H9 (cell line): ENCODE data around the gene RERE. TPM values are rescaled to one million over a fixed set of nuclear protein-coding genes. Genes with fewer than 3 reads are reported as not detected.

ENCODE experiments used
- DNase-seq: peaks from one replicate; pipeline ENCODE4 v3.0.0-alpha.2; 2017
- H2AFZ ChIP-seq: one replicate; pipeline ENCODE4 v1.6.1; 2013; ENCODE audit warnings: mild to moderate bottlenecking, low read length, control low read depth, moderate library complexity
- H2AK5ac ChIP-seq: 2 replicates; pipeline ENCODE4 v1.6.1; 2013; ENCODE audit warnings: low read length, control low read depth, mixed read lengths; ENCODE audit not compliant: insufficient read length
- H2BK120ac ChIP-seq: one replicate; pipeline ENCODE4 v1.6.1; 2013; ENCODE audit warnings: low read depth, mild to moderate bottlenecking, low read length, control low read depth, inconsistent platforms; ENCODE audit not compliant: poor library complexity, severe bottlenecking
- H2BK12ac ChIP-seq: 2 replicates; pipeline ENCODE4 v1.6.1; 2013; ENCODE audit warnings: low read length, control low read depth, mixed read lengths, low read depth; ENCODE audit not compliant: insufficient read length
- H2BK15ac ChIP-seq: 2 replicates; pipeline ENCODE4 v1.6.1; 2013; ENCODE audit warnings: low read depth, low read length, control low read depth
- H2BK20ac ChIP-seq: one replicate; pipeline ENCODE4 v1.6.1; 2013; ENCODE audit warnings: low read depth, mild to moderate bottlenecking, low read length, control low read depth, inconsistent platforms; ENCODE audit not compliant: poor library complexity, severe bottlenecking
- H2BK5ac ChIP-seq: 2 replicates; pipeline ENCODE4 v1.6.1; 2013; ENCODE audit warnings: low read length, control low read depth, mixed read lengths; ENCODE audit not compliant: insufficient read length
- H3K14ac ChIP-seq: 2 replicates; pipeline ENCODE4 v1.6.1; 2013; ENCODE audit warnings: low read length, control low read depth; ENCODE audit not compliant: insufficient read depth
- H3K18ac ChIP-seq: 2 replicates; pipeline ENCODE4 v1.6.1; 2013; ENCODE audit warnings: low read depth, mild to moderate bottlenecking, mixed read lengths, low read length, control low read depth; ENCODE audit not compliant: insufficient read length
- H3K23ac ChIP-seq: 2 replicates; pipeline ENCODE4 v1.6.1; 2013; ENCODE audit warnings: low read length, control low read depth, mixed read lengths, low read depth; ENCODE audit not compliant: insufficient read length
- H3K23me2 ChIP-seq: 2 replicates; pipeline ENCODE4 v1.6.1; 2013; ENCODE audit warnings: low read depth, mild to moderate bottlenecking, mixed read lengths, low read length, control low read depth; ENCODE audit not compliant: insufficient read length, poor library complexity, severe bottlenecking
- H3K27ac ChIP-seq: 2 replicates; pipeline ENCODE4 v1.5.1; 2013; ENCODE audit warnings: low read length, control low read depth, mixed read lengths, low read depth; ENCODE audit not compliant: insufficient read length
- H3K27me3 ChIP-seq: 2 replicates; pipeline ENCODE4 v1.6.1; 2013; ENCODE audit warnings: low read length, control low read depth, inconsistent platforms; ENCODE audit not compliant: insufficient read depth
- H3K4ac ChIP-seq: 2 replicates; pipeline ENCODE4 v1.6.1; 2013; ENCODE audit warnings: low read depth, mild to moderate bottlenecking, control low read depth, inconsistent platforms, low read length, moderate library complexity
- H3K4me1 ChIP-seq: 2 replicates; pipeline ENCODE4 v1.6.1; 2013; ENCODE audit warnings: low read length, control low read depth, inconsistent platforms; ENCODE audit not compliant: insufficient read depth
- H3K4me2 ChIP-seq: 2 replicates; pipeline ENCODE4 v1.6.1; 2013; ENCODE audit warnings: low read length, control low read depth, mixed read lengths; ENCODE audit not compliant: insufficient read length, insufficient read depth
- H3K56ac ChIP-seq: 2 replicates; pipeline ENCODE4 v1.6.1; 2013; ENCODE audit warnings: low read depth, mild to moderate bottlenecking, mixed read lengths, low read length, control low read depth; ENCODE audit not compliant: insufficient read length
- H3K79me1 ChIP-seq: 2 replicates; pipeline ENCODE4 v1.6.1; 2013; ENCODE audit warnings: low read depth, mild to moderate bottlenecking, moderate library complexity, low read length, control low read depth, inconsistent platforms; ENCODE audit not compliant: insufficient read depth, poor library complexity, severe bottlenecking
- H3K79me2 ChIP-seq: 2 replicates; pipeline ENCODE4 v1.6.1; 2013; ENCODE audit warnings: low read length, control low read depth, inconsistent platforms; ENCODE audit not compliant: insufficient read depth
- H3K9ac ChIP-seq: 2 replicates; pipeline ENCODE4 v1.6.1; 2013; ENCODE audit warnings: low read length, control low read depth, mixed read lengths; ENCODE audit not compliant: insufficient read length; ENCODE audit errors: extremely low read depth
- H3K9me3 ChIP-seq: one replicate; pipeline ENCODE4 v1.6.1; 2013; ENCODE audit warnings: low read depth, low read length, inconsistent platforms; ENCODE audit not compliant: control insufficient read depth
- H3T11ph ChIP-seq: one replicate; pipeline ENCODE4 v1.6.1; 2013; ENCODE audit warnings: mild to moderate bottlenecking, low read length, control low read depth, inconsistent platforms
- H4K20me1 ChIP-seq: one replicate; pipeline ENCODE4 v1.6.1; 2013; ENCODE audit not compliant: control insufficient read depth, insufficient read length, insufficient read depth
- H4K5ac ChIP-seq: 2 replicates; pipeline ENCODE4 v1.6.1; 2013; ENCODE audit warnings: low read depth, mild to moderate bottlenecking, mixed read lengths, low read length, control low read depth; ENCODE audit not compliant: insufficient read length
- H4K8ac ChIP-seq: replicated peaks from 2 replicates; pipeline ENCODE4 v1.6.1; 2013; ENCODE audit warnings: low read length, control low read depth, mixed read lengths, low read depth; ENCODE audit not compliant: insufficient read length
- H4K91ac ChIP-seq: 2 replicates; pipeline ENCODE4 v1.6.1; 2013; ENCODE audit warnings: low read depth, mild to moderate bottlenecking, moderate library complexity, mixed read lengths, low read length, control low read depth; ENCODE audit not compliant: insufficient read length
- H3K27ac Mint-ChIP-seq, 3 experiments: 2 replicates in 2 of 3; 3 replicates in 1 of 3; pipeline ENCODE4 v1.8.0; 2020 to 2021; ENCODE audit warnings: mixed read lengths in 3 of 3, mild to moderate bottlenecking in 1 of 3, moderate library complexity in 1 of 3
- H3K27me3 Mint-ChIP-seq: 2 replicates; pipeline ENCODE4 v1.8.0; 2021; ENCODE audit warnings: low read depth, mild to moderate bottlenecking, moderate library complexity, mixed read lengths
- H3K36me3 Mint-ChIP-seq, 3 experiments: 2 replicates in 2 of 3; 3 replicates in 1 of 3; pipeline ENCODE4 v1.8.0; 2020 to 2021; ENCODE audit warnings: low read depth in 3 of 3, mixed read lengths in 3 of 3; ENCODE audit not compliant: insufficient read depth in 1 of 3
- H3K4me1 Mint-ChIP-seq, 2 experiments: 2 replicates each; pipeline ENCODE4 v1.8.0; 2020; ENCODE audit warnings: mixed read lengths in 2 of 2
- H3K4me3 Mint-ChIP-seq, 2 experiments: 2 replicates in 1 of 2; 3 replicates in 1 of 2; pipeline ENCODE4 v1.8.0; 2020 to 2021; ENCODE audit warnings: mild to moderate bottlenecking in 2 of 2, mixed read lengths in 2 of 2, moderate library complexity in 1 of 2
- H3K9me3 Mint-ChIP-seq, 2 experiments: 2 replicates in 1 of 2; 3 replicates in 1 of 2; pipeline ENCODE4 v1.8.0; 2020; ENCODE audit warnings: mild to moderate bottlenecking in 2 of 2, mixed read lengths in 2 of 2, moderate library complexity in 1 of 2
- WGBS: extraction: QIAGEN DNeasy Blood & Tissue Kit; methylation state at CpG from one replicate; pipeline ENCODE4 v1.1.7; 2013; ENCODE audit warnings: missing lambda C conversion rate, low lambda C conversion rate, mixed read lengths; ENCODE audit not compliant: insufficient read length; ENCODE audit errors: extremely low coverage; 5-methylcytosine and 5-hydroxymethylcytosine counted together
- total RNA-seq: library from RNA; stranded (reverse); gene quantifications from 2 replicates; pipeline ENCODE4 v1.2.1, GENCODE V29; 2021
- TF ChIP-seq, protein P1 (sequence below): fragments of 200-600 bp; sonication (generic); conservative IDR thresholded peaks from 3 replicates; pipeline ENCODE4 v1.8.0; 2021; ENCODE audit warnings: antibody characterized with exemption, mild to moderate bottlenecking

Gene RERE
- total RNA-seq, 1 experiment from 2014 or later, result 103 TPM

DNA sequence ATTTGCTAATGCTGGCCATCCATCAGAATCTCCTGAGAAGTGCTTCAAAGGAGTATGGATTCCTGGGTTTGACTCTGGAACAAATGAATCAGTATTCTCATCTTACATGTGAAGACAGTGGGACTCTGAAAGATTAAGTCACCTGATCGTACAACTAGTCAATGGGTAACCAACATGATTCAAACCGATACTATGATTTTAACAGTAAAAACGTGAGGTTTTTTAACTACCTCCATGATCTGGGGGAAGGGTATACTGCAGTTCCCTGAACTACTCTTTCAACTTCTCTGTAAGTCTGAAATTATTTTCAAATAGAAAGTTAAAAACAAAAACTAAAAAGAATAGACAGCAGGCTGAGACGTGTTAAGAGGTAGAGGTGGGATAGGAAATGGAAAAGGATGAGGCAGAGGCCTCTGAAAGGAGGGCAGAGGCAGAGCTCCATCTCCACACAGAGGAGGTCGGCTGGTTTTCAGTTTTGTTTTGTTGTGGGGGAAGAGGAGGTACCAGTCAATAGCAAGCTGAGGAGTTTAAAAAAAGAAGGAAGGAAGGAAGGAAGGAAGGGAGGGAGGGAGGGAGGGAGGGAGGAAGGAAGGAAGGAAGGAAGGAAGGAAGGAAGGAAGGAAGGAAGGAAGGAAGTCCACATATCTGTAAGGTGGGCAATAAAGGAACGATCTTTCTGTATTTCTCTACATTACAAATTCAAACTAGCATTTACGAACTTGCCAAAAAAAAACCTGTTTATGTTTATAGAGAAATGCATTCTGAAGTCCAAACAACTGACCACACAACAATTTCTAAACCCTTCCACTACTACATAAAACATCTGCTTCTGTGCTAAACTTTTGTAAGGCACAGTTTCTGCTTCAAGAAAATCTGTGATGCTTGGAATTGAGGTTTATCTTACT lies 213.1 kb downstream of the RERE start:
- Histone ChIP-seq H3K27me3 (no peaks in the 10 kb centered on the region), H2BK120ac (no peak overlapping the region), H3T11ph (no peak overlapping the region), H2BK5ac (no peak overlapping the region), H3K18ac (no peak overlapping the region), H3K9me3 (no peaks in the 10 kb centered on the region), H3K23ac (no peak overlapping the region), H4K5ac (no peak overlapping the region), H4K8ac (no peak overlapping the region), H2BK12ac (no peak overlapping the region), H3K79me2 (peaks cover 8% of the 10 kb centered on the region; the same call in 1 of the 2 replicates), H2BK20ac (no peak overlapping the region), H3K27ac (no peak overlapping the region), H3K14ac (no peak overlapping the region), H2AFZ (no peak overlapping the region), H3K9ac (no peak overlapping the region), H2AK5ac (no peak overlapping the region), H3K4me1 (0 out of 2 replicates have a peak, but pooled peaks cover 2% of the 10 kb centered on the region), H3K23me2 (no peaks in the 10 kb centered on the region), H2BK15ac (no peak overlapping the region), H3K4ac (no peak overlapping the region), H3K4me2 (no peak overlapping the region), H3K79me1 (no peaks in the 10 kb centered on the region), H4K20me1 (no peaks in the 10 kb centered on the region), H3K56ac (no peak overlapping the region), H4K91ac (no peak overlapping the region)
- no CpG with 5 or more reads among the region's 7 CpGs for WGBS
- no peaks in the 10 kb centered on the region for H3K27me3 Mint-ChIP-seq
- H3K9me3 Mint-ChIP-seq, result no peaks in the 10 kb centered on the region; a peak in 1 of 5 replicates
- peak overlapping the region; percentile 6 to 74 (median 44); a peak in 5 of 7 replicates for H3K27ac Mint-ChIP-seq
- H3K4me1 Mint-ChIP-seq, result peaks cover 27 to 34% of the 10 kb centered on the region in 2 experiments
- TF ChIP-seq, protein P1, sequence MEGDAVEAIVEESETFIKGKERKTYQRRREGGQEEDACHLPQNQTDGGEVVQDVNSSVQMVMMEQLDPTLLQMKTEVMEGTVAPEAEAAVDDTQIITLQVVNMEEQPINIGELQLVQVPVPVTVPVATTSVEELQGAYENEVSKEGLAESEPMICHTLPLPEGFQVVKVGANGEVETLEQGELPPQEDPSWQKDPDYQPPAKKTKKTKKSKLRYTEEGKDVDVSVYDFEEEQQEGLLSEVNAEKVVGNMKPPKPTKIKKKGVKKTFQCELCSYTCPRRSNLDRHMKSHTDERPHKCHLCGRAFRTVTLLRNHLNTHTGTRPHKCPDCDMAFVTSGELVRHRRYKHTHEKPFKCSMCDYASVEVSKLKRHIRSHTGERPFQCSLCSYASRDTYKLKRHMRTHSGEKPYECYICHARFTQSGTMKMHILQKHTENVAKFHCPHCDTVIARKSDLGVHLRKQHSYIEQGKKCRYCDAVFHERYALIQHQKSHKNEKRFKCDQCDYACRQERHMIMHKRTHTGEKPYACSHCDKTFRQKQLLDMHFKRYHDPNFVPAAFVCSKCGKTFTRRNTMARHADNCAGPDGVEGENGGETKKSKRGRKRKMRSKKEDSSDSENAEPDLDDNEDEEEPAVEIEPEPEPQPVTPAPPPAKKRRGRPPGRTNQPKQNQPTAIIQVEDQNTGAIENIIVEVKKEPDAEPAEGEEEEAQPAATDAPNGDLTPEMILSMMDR, result no peak
- DNase-seq, result no peak
- no peak overlapping the region; a peak in 1 of 5 replicates for H3K4me3 Mint-ChIP-seq
- peaks cover 8 to 12% (median 8%) of the 10 kb centered on the region in 3 experiments; a peak in 5 of 7 replicates for H3K36me3 Mint-ChIP-seq
